Measurements from ENCODE around the gene KLHL6.
"Not testable (repeated sequence)": the region's sequence is repeated elsewhere in the genome, so short reads cannot be mapped to it uniquely, and the experiment has no call there.

The KLHL6 gene

DNA sequence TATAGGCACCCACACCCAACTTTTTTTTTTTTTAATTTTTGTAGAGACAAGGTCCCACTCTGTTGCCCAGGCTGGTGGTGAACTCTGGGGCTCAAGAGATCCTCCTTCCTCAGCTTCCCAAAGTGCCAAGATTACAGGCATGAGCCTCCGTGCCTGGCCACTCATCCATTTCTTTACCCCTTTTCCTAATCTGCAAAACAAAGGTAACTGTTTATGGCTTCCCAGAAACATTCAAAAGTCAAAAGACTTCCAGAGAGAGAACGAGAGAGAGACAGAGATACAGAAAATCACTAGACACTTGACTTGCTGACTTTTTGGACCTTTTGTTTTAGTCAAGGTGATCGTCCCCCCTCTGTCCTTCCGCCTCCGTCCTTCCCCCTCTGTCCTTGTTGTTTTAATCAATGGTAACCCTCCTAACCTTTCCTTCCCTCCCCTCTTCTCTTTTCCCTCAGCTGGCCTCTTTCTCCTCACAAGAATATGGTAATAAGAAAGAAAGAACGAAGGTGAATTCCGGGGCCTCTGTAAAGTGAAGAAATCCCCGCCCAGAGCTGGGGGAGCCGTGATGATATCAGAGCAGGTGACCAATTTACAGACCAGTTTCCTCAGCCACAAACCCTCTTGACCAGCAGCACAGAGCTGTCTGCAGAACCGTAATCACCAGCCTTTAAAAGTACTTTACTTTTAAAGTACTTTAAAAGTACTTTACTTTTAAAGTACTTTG, 21.9 kb downstream of the KLHL6 start:
- in situ Hi-C loops (cut with MboI; ENCODE audit: low sequenced_read_pairs), result no loop called here

DNA sequence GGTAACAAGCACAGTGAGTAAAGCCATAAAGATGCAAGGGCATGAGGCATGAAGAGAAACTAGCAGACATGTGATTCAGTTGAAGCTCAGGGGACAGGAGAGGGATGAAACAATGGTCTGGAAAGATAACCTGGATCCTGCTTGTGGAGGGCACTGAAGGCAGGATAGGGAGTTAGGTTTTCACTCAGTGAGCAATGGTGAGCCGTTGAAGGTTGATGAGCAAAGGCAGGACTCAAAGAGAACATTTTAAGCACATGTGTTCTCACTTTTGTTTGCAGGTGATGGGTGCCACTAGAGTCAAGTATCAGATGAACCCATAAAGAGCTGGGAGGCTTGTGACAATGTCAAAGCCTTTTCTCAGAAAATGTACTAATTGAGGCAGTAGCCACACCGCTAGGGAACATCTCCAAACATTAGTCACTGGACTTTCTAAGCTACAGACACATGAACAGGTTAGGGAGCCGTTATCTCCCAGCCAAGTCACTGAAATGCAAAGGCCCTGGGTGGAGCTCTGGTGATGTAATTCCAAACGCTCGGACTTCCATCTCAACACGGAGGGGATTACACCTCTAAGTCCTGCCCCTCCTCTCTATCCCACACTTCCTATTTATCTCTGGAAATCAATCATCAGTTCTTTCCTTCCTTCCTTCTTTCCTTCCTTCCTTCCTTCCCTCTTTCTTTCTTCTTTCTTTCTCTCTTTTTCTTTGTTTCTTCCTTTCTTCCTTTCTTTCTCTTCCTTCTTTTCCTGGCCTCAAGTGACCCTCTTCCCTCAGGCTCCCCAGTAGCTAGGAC, 22.7 kb downstream of the KLHL6 start:
- in situ Hi-C loops (cut with MboI; ENCODE audit: low sequenced_read_pairs), result no loop called here

DNA sequence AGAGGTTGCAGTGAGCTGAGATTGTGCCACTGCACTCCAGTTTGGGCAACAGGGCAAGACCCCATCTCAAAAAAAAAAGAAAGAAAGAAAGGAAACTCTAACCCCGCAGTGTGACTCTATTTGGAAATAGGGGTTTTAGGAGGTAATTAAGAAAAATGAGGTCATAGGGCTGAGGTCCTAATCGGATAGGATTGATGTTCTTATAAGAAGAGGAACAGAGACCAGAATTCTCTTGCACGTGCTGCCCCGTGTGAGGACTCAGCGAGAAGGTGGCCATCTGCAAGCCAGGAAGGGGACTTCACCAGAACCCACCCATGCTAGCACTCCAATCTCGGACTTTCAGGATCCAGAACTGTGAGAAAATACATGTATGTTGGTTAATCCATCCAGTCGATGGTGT, 25.8 kb downstream of the KLHL6 start:
- in situ Hi-C loops (cut with MboI; ENCODE audit: low sequenced_read_pairs), result no loop called here

DNA sequence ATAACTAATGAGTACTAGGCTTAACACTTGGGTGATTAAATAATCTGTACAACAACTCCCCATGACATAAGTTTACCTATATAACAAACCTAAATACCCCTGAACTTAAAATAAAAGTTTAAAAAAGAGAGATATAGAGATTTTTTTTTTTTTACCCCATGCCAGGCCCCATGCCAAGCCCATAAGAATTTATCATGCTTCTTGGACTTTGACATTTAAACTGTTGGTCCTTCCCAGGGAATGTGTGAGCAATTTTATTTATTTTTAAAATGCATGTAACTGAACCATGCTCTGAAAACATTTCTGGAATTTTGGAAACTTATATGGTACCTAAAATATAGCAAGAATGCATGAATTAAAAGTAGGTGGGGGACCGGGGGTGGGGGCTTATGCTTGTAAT, 26.3 kb downstream of the KLHL6 start:
- in situ Hi-C loops (cut with MboI; ENCODE audit: low sequenced_read_pairs), result no loop called here

DNA sequence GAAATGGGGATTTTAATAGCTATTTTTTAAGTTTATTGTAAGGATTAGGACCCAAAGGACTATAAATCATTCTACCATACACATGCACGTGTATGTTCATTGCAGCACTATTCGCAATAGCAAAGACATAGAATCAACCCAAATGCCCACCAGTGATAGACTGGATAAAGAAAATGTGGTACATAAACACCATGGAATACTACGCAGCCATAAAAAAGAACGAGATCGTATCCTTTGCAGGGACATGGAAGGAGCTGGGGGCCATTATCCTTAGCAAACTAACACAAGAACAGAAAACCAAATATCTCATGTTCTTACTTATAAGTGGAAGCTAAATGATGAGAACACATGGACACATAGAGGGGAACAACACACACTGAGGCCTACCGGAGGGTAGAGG, 26.7 kb downstream of the KLHL6 start:
- in situ Hi-C loops (cut with MboI; ENCODE audit: low sequenced_read_pairs), result not testable (repeated sequence)

DNA sequence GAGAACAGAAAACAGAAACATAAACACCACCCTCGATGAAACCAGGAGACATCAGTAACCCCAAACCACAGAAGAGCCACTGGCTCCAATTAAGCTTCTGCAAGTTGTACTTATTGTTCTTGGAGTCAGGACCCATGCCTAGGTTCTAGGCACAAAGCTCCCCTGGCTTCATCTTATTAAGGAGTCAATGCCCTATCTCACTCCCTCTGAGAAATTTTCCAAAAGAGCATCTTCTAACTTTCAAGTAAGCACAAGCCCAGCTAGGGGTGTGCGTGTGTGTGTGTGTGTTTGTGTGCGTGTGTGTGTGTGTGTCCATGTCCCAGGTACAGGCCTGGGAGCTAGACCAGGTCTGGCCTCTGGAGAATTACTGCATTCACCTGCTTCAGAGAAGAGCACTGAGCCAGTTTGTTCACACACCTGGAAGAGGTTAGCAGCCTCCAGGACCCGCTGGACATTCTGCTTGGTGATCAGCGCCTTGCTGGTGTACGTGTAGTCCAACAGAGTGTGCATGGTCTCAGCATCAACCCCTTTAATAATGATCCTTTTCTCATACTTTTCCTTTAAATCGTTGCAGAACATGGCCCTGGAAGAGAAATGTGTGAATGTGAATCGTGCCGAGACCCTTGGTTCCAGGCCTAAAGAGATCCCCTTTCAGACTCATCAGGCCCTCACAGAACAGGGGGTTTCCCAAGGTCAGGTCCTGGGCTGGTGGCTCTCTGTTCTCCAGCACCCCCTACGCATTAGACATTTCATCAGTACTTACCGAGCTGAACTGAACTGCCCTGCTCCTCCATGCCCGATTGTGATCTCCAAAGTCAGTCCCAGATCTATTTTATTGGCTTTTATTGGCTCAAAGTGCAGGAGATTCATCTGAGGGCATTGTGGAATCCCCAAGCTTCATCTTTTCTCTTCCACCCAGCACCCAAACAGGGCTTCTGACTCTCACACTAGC, 27.8 kb downstream of the KLHL6 start:
- in situ Hi-C loops (cut with MboI; ENCODE audit: low sequenced_read_pairs), result no loop called here

DNA sequence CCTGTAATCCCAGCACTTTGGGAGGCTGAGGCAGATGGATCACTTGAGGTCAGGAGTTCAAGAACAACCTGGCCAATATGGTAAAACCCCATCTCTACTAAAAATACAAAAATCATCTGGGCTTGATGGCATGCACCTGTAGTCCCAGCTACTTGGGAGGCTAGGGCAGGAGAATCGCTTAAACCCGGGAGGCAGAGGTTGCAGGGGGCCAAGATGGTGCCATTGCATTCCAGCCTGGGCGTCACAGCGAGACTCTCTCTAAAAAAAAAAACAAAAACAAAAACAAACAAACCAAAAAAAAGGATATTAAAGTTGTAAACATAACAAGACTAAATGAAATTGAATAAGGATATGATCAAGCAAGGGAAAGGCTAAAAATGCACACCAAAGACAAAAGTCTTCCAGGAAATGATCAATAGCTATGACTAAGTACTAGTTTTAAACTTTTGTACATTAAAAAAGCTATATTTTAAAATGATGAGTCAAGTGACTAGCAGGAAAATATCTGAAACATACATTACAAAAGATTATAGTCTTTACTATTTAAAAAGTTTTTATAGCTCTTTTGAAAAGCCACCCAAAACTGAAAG, 28.6 kb downstream of the KLHL6 start:
- in situ Hi-C loops (cut with MboI; ENCODE audit: low sequenced_read_pairs), result no loop called here

DNA sequence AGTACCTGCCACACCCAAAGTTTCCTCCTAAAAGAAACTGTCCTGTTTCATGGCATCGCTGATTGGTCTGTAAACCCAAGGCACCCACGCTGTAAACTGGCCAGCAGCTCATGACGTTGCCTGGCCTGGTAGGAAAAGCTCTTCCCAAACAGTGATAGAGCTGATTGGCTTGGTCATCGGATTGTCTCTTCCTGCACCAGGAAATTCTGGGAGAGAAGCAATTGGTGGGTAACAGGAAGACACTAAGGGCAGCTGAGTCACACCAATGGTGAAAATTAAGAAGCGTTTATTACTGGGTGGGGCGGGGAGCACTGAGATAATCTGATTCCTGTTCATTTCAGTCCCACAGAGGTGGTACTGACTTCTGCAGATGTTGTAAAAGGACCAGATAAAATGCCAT, 31.0 kb downstream of the KLHL6 start:
- in situ Hi-C loops (cut with MboI; ENCODE audit: low sequenced_read_pairs), result no loop called here

DNA sequence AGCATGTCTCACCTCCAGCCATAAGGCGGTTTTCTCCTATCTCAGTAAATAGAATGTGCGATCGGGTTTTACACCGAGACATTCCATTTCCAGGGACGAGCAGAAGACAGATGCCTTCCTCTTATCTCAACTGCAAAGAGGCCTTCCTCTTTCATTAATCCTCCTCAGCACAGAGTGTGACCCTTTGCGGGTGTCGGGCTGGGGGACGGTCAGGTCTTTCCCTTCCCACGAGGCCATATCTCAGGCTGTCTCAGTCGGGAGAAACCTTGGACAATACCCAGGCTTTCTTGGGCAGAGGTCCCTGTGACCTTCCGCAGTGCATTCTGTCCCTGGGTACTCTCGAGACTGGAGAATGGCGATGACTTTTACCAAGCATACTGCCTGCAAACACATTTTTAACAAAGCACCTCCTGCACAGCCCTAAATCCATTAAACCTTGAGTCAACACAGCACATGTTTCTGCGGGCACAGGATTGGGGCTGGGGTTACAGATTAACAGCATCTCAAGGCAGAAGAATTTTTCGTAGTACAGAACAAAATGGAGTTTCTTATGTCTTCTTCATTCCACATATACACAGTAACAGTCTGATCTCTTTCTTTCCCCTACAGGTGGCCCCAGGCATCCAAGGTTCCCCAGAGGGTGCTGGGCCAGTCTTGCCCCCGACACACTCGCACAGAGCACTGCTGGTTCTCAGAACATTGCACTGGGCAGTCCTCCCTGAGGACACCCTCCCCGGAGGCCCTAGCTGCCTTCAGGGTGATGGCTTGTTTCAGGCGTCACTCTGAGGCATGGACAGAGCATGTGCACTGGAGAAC, 34.6 kb downstream of the KLHL6 start:
- in situ Hi-C loops (cut with MboI; ENCODE audit: low sequenced_read_pairs), result not testable (repeated sequence)

DNA sequence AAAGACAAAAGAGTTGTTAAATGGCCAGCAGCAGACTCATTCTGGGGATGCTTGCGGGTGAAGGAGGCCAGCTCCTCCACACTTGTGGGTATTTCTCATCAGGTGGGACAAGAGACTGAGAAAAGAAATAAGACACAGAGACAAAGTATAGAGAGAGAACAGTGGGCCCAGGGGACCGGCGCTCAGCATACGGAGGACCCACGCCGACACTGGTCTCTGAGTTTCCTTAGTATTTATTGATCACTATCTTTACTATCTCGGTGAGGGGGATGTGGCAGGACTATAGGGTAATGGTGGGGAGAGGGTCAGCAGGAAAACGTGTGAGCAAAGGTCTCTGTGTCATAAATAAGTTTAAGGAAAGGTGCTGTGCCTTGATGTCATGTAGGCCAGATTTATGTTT, 35.2 kb downstream of the KLHL6 start:
- in situ Hi-C loops (cut with MboI; ENCODE audit: low sequenced_read_pairs), result not testable (repeated sequence)

DNA sequence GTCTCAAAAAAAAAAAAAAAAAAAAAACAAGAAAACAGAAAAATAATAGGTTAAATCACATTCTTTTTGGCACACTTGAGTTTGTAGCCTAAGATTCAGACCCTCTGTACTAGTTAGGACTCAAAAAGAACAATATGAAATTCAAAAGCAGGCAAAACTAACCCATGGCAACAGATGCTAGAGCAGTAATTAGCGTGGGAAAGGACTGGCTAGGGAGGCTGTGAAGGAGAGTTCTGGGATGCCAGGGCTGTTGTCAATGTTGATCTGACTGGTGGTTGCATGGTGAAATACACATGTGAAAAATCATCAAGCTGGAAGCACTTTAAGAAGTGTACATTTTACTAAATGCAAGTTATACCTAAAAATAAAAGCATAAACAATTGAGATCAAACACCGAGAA, 35.6 kb downstream of the KLHL6 start:
- in situ Hi-C loops (cut with MboI; ENCODE audit: low sequenced_read_pairs), result no loop called here

DNA sequence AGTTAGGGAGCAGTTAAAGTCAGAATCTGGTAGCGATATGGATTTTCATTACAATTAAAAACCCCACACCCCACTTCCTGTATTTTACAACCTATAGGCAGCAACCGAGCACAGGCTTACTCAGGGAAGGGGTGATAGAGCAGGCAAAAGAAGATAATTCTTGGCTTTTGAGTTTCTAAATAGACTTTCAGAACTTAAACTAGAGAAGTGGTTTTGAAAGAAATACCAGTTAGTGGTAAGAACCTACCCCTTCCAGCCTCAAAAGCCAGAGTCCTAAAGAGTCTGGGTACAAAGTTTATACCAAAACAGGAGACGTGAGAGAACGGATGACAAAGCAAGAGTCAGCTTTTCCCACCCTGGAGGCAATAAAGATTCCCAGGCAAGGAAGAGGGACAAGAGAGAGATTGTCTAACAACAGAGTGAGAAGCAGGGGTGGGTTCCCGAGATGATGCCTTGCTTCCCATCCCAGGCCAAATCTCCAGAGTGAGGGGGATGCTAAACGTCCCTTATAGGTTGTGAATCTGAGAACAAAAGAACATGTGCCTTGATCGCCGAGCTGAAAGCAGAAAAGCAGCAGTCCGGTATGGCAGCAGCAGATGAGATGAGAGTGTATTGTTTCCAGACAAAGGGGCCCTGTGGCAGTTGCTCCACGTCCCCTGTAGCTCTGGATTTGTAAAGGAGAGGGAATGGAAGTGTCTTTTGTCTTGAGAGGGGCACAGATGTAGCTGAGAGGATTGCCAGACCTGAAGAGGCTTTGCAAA, 36.8 kb downstream of the KLHL6 start:
- in situ Hi-C loops (cut with MboI; ENCODE audit: low sequenced_read_pairs), result no loop called here

DNA sequence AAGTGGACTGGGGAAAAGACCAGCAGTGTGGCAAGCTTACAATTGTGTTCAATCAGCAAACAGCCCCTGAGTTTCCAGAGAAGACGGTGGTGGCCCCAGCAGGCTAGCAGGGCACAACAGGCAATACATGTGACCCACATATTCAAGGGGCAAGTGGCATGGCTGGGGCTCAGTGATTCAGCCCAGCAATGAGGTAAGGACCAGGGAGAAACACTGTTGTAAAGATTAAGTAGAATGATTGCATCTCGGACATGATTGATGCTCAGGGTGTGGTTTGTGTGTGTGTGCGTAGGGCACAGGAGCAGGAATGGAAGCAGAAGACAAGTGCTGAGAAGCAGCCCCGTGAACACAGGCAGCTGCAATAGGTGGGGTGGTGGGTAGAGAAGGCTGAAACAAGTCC, 37.9 kb downstream of the KLHL6 start:
- in situ Hi-C loops (cut with MboI; ENCODE audit: low sequenced_read_pairs), result no loop called here

DNA sequence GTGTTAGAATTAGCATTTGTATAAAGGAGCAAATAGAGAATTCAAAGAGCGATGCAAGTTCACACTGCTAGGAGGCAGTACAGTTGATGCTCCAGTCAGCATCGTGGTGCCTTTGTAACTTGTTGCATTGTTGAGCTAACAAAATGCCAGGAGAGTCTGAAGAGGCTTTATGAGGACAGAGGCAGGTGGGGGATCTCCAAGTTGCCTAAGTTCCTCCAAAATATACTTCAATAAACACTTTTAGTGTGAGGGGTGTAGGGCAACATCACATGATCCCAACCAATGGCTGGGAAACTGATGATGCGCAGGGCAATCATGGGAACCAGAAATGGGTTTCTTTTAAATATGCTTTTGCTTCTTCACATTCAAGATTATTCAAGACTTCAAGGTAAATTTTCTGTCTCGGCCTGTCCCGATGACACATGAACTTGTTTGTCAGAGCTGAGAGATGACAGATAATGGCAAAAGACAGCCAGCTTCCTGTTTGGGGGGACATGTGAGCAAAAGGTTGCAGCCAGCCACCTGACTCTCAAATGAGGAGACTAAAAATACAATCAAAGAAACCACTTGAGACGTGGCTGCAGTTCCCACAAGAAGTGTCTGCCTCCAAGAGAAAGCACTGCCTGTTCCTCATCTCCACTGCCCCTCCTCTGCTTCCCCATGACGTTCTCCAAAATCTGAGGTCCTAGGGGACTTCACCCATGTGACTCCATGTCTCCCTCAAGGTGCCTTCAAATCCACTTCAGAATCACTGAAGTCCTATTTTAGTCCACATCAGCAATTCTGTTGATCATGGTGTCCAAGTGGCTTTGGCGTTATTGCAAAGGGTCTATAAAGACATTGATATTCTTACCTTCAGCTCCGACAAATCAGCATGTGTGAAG, 39.3 kb downstream of the KLHL6 start:
- in situ Hi-C loops (cut with MboI; ENCODE audit: low sequenced_read_pairs), result no loop called here

DNA sequence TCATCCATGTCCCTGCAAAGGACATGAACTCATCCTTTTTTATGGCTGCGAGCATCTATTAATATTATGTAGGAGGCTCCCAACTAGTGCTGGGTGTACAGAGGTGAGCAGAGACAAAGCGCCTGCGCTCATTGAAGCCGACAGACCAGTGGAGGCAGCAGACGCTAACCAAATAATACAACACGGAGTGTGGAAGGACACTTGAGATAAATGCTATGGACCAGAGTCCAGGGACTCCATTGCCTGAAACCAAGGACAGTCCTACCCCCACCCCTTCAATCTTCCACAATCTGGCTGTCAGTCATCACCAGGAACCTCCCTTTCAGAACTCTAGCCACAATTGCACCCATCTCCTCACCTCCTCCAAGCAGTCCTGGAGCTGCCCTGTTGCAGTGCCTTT, 41.5 kb downstream of the KLHL6 start:
- in situ Hi-C loops (cut with MboI; ENCODE audit: low sequenced_read_pairs), result no loop called here

DNA sequence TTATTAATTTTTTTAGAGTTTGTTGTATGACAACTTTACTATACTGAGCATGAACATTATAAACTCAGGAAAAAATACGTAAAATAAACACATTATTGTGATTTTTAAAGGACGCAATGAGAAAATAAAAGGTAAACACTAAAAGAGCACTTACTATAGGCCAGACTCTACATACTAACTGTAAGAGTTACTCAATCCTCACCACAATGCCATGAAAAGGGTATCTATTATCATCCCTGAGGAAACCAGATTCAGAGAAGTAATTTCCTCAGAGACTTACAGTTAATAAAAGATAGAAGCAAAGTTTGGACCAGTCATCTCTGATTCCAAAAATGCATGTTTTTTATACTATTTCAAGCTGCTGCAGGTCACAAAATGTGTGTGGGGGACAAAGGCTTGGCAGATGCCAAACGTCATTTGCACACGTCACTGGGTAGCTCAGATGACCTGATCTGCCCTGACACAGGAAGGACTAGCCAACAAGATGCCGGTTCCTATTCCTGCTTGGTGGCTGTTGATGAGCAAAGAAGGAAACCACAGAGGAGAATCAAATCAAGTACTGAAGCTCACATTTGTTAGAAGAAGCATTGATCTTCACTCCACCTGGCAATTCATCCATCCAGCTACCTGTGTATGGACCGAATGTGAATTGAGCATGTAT, 42.3 kb downstream of the KLHL6 start:
- in situ Hi-C loops (cut with MboI; ENCODE audit: low sequenced_read_pairs), result no loop called here

DNA sequence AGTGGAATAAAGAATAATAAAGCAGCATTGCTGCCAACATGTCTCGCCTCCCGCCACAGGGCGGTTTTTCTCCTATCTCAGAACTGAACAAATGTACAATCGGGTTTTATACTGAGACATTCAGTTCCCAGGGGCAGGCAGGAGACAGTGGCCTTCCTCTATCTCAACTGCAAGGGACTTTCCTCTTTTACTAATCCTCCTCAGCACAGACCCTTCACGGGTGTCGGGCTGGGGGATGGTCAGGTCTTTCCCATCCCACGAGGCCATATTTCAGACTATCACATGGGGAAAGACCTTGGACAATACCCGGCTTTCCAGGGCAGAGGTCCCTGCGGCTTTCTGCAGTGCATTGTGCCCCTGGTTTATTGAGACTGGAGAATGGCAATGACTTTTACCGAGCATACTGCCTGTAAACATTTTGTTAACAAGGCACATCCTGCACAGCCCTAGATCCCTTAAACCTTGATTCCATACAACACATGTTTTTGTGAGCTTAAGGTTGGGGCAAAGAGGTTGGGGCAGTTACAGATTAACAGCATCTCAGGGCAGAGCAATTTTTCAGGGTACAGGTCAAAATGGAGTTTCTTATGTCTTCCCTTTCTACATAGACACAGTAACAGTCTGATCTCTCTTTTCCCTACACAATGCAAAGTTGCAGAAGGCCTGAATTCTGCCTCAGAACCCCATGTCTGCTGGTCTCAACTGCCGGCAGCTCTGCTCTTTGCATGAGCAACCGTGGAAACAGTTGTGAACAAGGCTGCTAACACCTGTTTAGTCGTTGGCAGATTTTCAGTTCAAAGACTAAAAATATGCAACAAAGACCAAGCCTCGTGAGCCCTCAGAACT, 44.0 kb downstream of the KLHL6 start:
- in situ Hi-C loops (cut with MboI; ENCODE audit: low sequenced_read_pairs), result not testable (repeated sequence)

All from HL-60/S4 treated with retinoic acid at 250 ng/mL for 4 days and 3 days (cell line).